Endodermal cell (in vitro differentiated cells): Measurements from ENCODE around the gene LAMA1. TPM values are rescaled to one million over a fixed set of nuclear protein-coding genes. Genes with fewer than 3 reads are reported as not detected.

Source experiments
- DNase-seq: peaks from one replicate; pipeline ENCODE4 v3.0.0-alpha.2; 2017
- H3K27ac ChIP-seq: 2 replicates; pipeline ENCODE4 v1.5.1; 2013; ENCODE audit warnings: mild to moderate bottlenecking, low read depth, low read length, moderate library complexity
- H3K27me3 ChIP-seq: 2 replicates; pipeline ENCODE4 v1.6.1; 2013; ENCODE audit warnings: mild to moderate bottlenecking, low read length, moderate library complexity; ENCODE audit not compliant: insufficient read depth, control insufficient read depth, poor library complexity, severe bottlenecking
- H3K36me3 ChIP-seq: 2 replicates; pipeline ENCODE4 v1.7.0; 2013; ENCODE audit warnings: mild to moderate bottlenecking, low read length, moderate library complexity; ENCODE audit not compliant: control insufficient read depth, insufficient read depth
- H3K4me1 ChIP-seq: one replicate; pipeline ENCODE4 v1.7.0; 2013; ENCODE audit warnings: low read length; ENCODE audit not compliant: control insufficient read depth, insufficient read depth
- H3K4me3 ChIP-seq: 2 replicates; pipeline ENCODE4 v1.5.1; 2013; ENCODE audit warnings: mild to moderate bottlenecking, low read length, moderate library complexity
- H3K9ac ChIP-seq: 2 replicates; pipeline ENCODE4 v1.6.1; 2013; ENCODE audit warnings: mild to moderate bottlenecking, low read length, moderate library complexity; ENCODE audit not compliant: poor library complexity, severe bottlenecking; ENCODE audit errors: extremely low read depth
- H3K9me3 ChIP-seq: 2 replicates; pipeline ENCODE4 v1.6.1; 2013; ENCODE audit warnings: mild to moderate bottlenecking, low read length, moderate library complexity; ENCODE audit not compliant: control insufficient read depth
- H3K27ac Mint-ChIP-seq: 2 replicates; pipeline ENCODE4 v1.8.0; 2020; ENCODE audit warnings: mixed read lengths
- H3K27me3 Mint-ChIP-seq: 2 replicates; pipeline ENCODE4 v1.8.0; 2021; ENCODE audit warnings: mild to moderate bottlenecking, mixed read lengths; ENCODE audit not compliant: insufficient read depth
- H3K36me3 Mint-ChIP-seq: 2 replicates; pipeline ENCODE4 v1.8.0; 2020; ENCODE audit warnings: low read depth, mixed read lengths
- H3K4me1 Mint-ChIP-seq: 2 replicates; pipeline ENCODE4 v1.8.0; 2020; ENCODE audit warnings: mixed read lengths
- H3K4me3 Mint-ChIP-seq: 2 replicates; pipeline ENCODE4 v1.8.0; 2020; ENCODE audit warnings: mild to moderate bottlenecking, moderate library complexity, mixed read lengths
- H3K9me3 Mint-ChIP-seq: 2 replicates; pipeline ENCODE4 v1.8.0; 2020; ENCODE audit warnings: mild to moderate bottlenecking, mixed read lengths
- WGBS, 2 experiments: methylation state at CpG; one replicate each; pipeline versions ENCODE4 v1.1.5 to v1.1.7; 2013; ENCODE audit warnings: missing lambda C conversion rate in 2 of 2, mixed read lengths in 1 of 2; ENCODE audit not compliant: insufficient coverage in 1 of 2, insufficient read length in 1 of 2; 5-methylcytosine and 5-hydroxymethylcytosine counted together
- total RNA-seq, 2 donors: library from RNA; stranded (reverse); fragmentation: NEBNext Ultra II Directional in 1 of 2; extraction: Animal tissue kit (Norgen Biotek cat#: 25700) in 1 of 2; gene quantifications; 2 replicates in 1 of 2; 3 replicates in 1 of 2; pipeline ENCODE4 v1.2.1, GENCODE V29; 2021
- TF ChIP-seq, protein P1 (sequence below): fragments of 200-600 bp; sonication (generic); conservative IDR thresholded peaks from 2 replicates; pipeline ENCODE4 v1.5.0; 2021; ENCODE audit warnings: antibody characterized with exemption, mild to moderate bottlenecking

Gene LAMA1
- total RNA-seq, 2 donors from 2014 or later, result 198 to 316 TPM

- H3K9ac ChIP-seq, result no peak overlapping the region
- no peaks in the 10 kb centered on the region for H3K4me1 Mint-ChIP-seq
- peaks cover 98% of the 10 kb centered on the region for H3K36me3 ChIP-seq
- H3K4me1 ChIP-seq, result no peaks in the 10 kb centered on the region
- H3K36me3 Mint-ChIP-seq, result peaks cover 77% of the 10 kb centered on the region
- TF ChIP-seq, protein P1, sequence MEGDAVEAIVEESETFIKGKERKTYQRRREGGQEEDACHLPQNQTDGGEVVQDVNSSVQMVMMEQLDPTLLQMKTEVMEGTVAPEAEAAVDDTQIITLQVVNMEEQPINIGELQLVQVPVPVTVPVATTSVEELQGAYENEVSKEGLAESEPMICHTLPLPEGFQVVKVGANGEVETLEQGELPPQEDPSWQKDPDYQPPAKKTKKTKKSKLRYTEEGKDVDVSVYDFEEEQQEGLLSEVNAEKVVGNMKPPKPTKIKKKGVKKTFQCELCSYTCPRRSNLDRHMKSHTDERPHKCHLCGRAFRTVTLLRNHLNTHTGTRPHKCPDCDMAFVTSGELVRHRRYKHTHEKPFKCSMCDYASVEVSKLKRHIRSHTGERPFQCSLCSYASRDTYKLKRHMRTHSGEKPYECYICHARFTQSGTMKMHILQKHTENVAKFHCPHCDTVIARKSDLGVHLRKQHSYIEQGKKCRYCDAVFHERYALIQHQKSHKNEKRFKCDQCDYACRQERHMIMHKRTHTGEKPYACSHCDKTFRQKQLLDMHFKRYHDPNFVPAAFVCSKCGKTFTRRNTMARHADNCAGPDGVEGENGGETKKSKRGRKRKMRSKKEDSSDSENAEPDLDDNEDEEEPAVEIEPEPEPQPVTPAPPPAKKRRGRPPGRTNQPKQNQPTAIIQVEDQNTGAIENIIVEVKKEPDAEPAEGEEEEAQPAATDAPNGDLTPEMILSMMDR, result no peak
- no peak overlapping the region for H3K27ac ChIP-seq
- no peak overlapping the region for H3K4me3 ChIP-seq
- H3K9me3 ChIP-seq, result no peaks in the 10 kb centered on the region
- no peaks in the 10 kb centered on the region for H3K27me3 Mint-ChIP-seq
- H3K27me3 ChIP-seq, result no peaks in the 10 kb centered on the region
- no peaks in the 10 kb centered on the region for H3K9me3 Mint-ChIP-seq
- DNase-seq, result no peak
- no peak overlapping the region for H3K4me3 Mint-ChIP-seq
- H3K27ac Mint-ChIP-seq, result no peak overlapping the region
- WGBS, 2 experiments, result 93 to 94% methylated on average over 6 of the region's 6 CpGs
Measured at GRCh38 chr18:7025194-7025593, 92.4 kb downstream of the LAMA1 start.

DNA sequence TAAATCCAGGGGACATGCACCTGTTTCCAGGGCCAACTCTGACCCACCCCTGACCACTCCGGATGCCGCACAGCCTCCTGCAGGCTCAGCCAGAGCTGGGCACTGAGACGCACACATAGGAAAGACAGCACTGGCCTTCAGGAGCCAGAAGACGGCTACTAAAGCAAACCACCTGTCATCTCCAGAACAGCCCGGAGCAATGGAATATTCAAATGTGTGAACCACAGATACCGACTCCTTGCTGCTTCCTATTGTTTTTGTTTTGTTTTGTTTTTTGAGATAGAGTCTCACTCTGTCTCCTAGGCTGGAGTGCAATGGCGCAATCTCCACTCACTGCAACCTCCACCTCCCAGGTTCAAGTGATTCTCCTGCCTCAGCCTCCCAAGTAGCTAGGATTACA, 94.0 kb downstream of the LAMA1 start:
- Histone ChIP-seq H3K27me3 (no peaks in the 10 kb centered on the region), H3K36me3 (peaks cover 93% of the 10 kb centered on the region), H3K4me1 (no peaks in the 10 kb centered on the region), H3K4me3 (no peak overlapping the region), H3K9me3 (no peaks in the 10 kb centered on the region), H3K9ac (no peak overlapping the region), H3K27ac (no peak overlapping the region)
- Mint-ChIP-seq H3K36me3 (peaks cover 80% of the 10 kb centered on the region), H3K27me3 (no peaks in the 10 kb centered on the region), H3K4me1 (no peaks in the 10 kb centered on the region), H3K27ac (no peak overlapping the region), H3K9me3 (no peaks in the 10 kb centered on the region), H3K4me3 (no peak overlapping the region)
- TF ChIP-seq, protein P1, result no peak
- 92 to 97% methylated on average over 5 to 7 of the region's 7 CpGs for WGBS, 2 experiments
- no peak for DNase-seq

GRCh38 chr18:7023063-7023580, 94.5 kb downstream of the LAMA1 start:
- WGBS, 2 experiments, result 95 to 96% methylated on average over 19 of the region's 19 CpGs
- H3K9me3 Mint-ChIP-seq, result no peaks in the 10 kb centered on the region
- no peaks in the 10 kb centered on the region for H3K27me3 Mint-ChIP-seq
- Histone ChIP-seq H3K9ac (no peak overlapping the region), H3K4me3 (no peak overlapping the region), H3K36me3 (peaks cover 90% of the 10 kb centered on the region), H3K4me1 (no peaks in the 10 kb centered on the region), H3K27ac (no peak overlapping the region), H3K27me3 (no peaks in the 10 kb centered on the region), H3K9me3 (no peaks in the 10 kb centered on the region)
- TF ChIP-seq, protein P1, result no peak
- no peak overlapping the region for H3K4me3 Mint-ChIP-seq
- DNase-seq, result no peak
- H3K27ac Mint-ChIP-seq, result no peak overlapping the region
- no peaks in the 10 kb centered on the region for H3K4me1 Mint-ChIP-seq
- H3K36me3 Mint-ChIP-seq, result peaks cover 77% of the 10 kb centered on the region
